ENCODE measurements around the gene PITPNM3. TPM values are rescaled to one million over a fixed set of nuclear protein-coding genes. Genes with fewer than 3 reads are reported as not detected.

PITPNM3 gene
- total and polyA plus RNA-seq, 7 donors: 3.6 to 13.6 (median 5.7) TPM

DNA sequence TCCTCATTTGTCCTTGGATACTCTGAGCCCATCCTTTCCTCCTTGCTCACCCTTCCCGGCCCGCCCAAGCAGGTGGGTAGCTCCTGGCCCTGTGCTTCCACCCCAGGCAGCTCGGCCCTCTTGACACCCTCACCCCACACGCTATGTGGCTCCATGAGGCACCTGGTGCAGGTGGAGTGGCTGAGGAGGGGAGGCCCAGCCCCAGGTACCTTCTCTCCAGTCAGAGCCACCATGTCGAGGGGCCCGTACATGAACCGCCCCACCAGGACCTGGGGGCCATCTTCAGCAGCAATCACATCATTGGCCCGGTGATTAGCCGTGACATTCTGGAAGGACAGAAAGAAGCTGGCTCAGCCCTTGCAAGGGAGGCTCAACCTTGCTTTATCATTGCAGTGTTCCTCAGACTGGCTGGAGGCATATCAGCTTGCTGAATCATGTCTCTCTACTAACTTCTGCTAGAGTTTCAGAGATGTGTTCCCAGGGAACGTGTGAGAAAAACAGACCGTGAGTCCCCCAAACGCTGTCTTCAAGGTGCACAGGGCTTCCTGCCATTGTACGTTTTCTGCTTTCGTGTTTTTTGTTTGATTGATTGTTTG lies 91.8 kb downstream of the PITPNM3 start:
- no peaks in the 10 kb centered on the region for H3K4me1 ChIP-seq
- no peak for TF ChIP-seq EP300 (IDR thresholded peaks at IDR 0.05)
- no peak for TF ChIP-seq CTCF (IDR thresholded peaks at IDR 0.05)
- TF ChIP-seq POLR2A (IDR thresholded peaks at IDR 0.05): no peak
- no peak for TF ChIP-seq POLR2AphosphoS5 (IDR thresholded peaks at IDR 0.05)
- H3K27ac ChIP-seq: no peak overlapping the region
- 92% methylated on average over 14 of the region's 14 CpGs for WGBS, 2 donors
- H3K9me3 ChIP-seq: no peaks in the 10 kb centered on the region
- peaks cover 0 to 16% (median 5%) of the 10 kb centered on the region in 4 donors for H3K36me3 ChIP-seq
- DNase-seq: no peak
- intact Hi-C loops (cut with DNase I): no loop called here
- H3K27me3 ChIP-seq: no peaks in the 10 kb centered on the region
- no peak overlapping the region for H3K4me3 ChIP-seq

- peaks cover 0 to 16% (median 5%) of the 10 kb centered on the region in 4 donors for H3K36me3 ChIP-seq
- no peak overlapping the region for H3K27ac ChIP-seq
- intact Hi-C loops (cut with DNase I): no loop called here
- H3K4me1 ChIP-seq: no peaks in the 10 kb centered on the region
- H3K9me3 ChIP-seq: no peaks in the 10 kb centered on the region
- WGBS, 2 donors: 94% methylated on average over 24 of the region's 24 CpGs
- no peak for DNase-seq
- TF ChIP-seq POLR2A (IDR thresholded peaks at IDR 0.05) (no peak), POLR2AphosphoS5 (IDR thresholded peaks at IDR 0.05) (no peak), EP300 (IDR thresholded peaks at IDR 0.05) (no peak), CTCF (IDR thresholded peaks at IDR 0.05) (no peak)
- H3K4me3 ChIP-seq: no peak overlapping the region
- H3K27me3 ChIP-seq: no peaks in the 10 kb centered on the region
Observed at GRCh38 chr17:6463616-6464445, 92.5 kb downstream of the PITPNM3 start.

GRCh38 chr17:6462692-6463091 lies 93.7 kb downstream of the PITPNM3 start:
- WGBS, 2 donors: 88 to 95% methylated on average over 2 of the region's 2 CpGs
- Histone ChIP-seq H3K4me1 (no peaks in the 10 kb centered on the region), H3K4me3 (no peak overlapping the region), H3K27ac (no peak overlapping the region), H3K36me3 (peaks cover 0 to 16% (median 5%) of the 10 kb centered on the region in 4 donors), H3K9me3 (no peaks in the 10 kb centered on the region), H3K27me3 (no peaks in the 10 kb centered on the region)
- TF ChIP-seq CTCF (IDR thresholded peaks at IDR 0.05): no peak
- intact Hi-C loops (cut with DNase I): no loop called here
- no peak for DNase-seq

DNA sequence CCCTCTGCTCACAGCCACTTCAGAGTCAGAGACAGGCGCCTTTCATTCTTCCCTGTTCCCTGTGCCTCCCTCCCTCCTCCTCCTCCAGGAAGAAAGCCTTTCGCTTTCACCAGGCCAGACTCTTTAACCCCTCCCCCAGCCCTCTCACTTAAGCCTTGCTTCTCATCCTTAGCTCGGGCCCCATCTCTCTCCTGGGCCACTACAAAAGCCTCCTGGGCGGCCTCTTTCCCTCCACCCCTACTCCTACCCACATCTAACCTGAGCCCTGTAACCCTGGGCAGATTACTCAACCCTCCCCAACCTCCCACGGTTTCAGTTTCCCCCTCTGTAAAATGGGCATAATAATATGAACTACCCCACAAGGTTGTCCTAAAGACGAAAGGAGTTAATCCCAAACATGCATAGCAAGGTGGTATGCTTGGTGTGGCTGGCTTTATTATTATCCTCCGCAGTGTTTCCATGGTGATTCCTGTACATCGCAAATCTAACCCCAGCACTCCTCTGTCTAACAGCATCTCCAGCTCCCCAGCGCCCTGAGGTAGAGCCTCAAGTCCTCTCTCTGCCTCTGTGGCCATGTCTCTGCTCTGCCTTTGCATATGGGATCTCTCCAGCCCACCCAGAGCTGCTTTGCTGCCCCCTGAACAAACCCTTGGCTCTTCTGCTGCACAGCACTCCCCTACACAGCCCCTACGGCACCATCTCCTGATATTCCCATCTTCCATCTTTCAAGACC lies 94.4 kb downstream of the PITPNM3 start:
- no peak for DNase-seq
- 79 to 81% methylated on average over 10 of the region's 10 CpGs for WGBS, 2 donors
- Histone ChIP-seq H3K27ac (no peak overlapping the region), H3K36me3 (peaks cover 0 to 16% (median 5%) of the 10 kb centered on the region in 4 donors), H3K27me3 (no peaks in the 10 kb centered on the region), H3K4me3 (no peak overlapping the region), H3K9me3 (no peaks in the 10 kb centered on the region), H3K4me1 (peaks cover 0 to 4% (median 0%) of the 10 kb centered on the region in 4 donors)
- intact Hi-C loops (cut with DNase I): no loop called here
- TF ChIP-seq EP300 (IDR thresholded peaks at IDR 0.05): no peak
- no peak for TF ChIP-seq POLR2AphosphoS5 (IDR thresholded peaks at IDR 0.05)
- no peak for TF ChIP-seq POLR2A (IDR thresholded peaks at IDR 0.05)
- no peak for TF ChIP-seq CTCF (IDR thresholded peaks at IDR 0.05)
